GM18517 (cell line): Measurements from ENCODE around the gene CFAP20DC.
A peak's percentile ranks its signal among the peaks of the same experiment; 100 is the strongest.
"Not testable (repeated sequence)": the region's sequence is repeated elsewhere in the genome, so short reads cannot be mapped to it uniquely, and the experiment has no call there.

Experiments
- ATAC-seq: cut with Tn5 transposase; IDR thresholded peaks from one replicate; pipeline ENCODE4 v1.9.1; 2021; ENCODE audit warnings: mild to moderate bottlenecking, moderate library complexity; ENCODE audit not compliant: unreplicated experiment

CFAP20DC gene

DNA sequence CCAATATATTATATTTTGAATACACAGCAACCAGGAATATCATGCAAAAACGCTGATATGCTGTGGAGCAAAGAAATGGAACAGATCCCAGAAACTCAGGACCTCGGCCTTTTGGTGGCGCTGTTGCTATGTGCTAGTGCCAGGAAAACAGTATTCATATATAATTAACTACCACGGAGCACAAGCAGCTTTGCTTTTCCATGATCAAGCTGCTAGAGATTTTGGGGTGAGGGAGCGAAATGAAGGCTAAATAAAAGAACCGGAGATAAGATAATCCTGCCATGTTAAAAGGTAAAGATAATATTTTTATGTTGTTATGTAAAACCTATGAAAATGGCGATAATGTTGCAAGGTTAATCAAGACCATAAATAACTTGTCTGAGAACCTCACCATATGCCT is 225.5 kb downstream of the CFAP20DC start:
- no peak for ATAC-seq

DNA sequence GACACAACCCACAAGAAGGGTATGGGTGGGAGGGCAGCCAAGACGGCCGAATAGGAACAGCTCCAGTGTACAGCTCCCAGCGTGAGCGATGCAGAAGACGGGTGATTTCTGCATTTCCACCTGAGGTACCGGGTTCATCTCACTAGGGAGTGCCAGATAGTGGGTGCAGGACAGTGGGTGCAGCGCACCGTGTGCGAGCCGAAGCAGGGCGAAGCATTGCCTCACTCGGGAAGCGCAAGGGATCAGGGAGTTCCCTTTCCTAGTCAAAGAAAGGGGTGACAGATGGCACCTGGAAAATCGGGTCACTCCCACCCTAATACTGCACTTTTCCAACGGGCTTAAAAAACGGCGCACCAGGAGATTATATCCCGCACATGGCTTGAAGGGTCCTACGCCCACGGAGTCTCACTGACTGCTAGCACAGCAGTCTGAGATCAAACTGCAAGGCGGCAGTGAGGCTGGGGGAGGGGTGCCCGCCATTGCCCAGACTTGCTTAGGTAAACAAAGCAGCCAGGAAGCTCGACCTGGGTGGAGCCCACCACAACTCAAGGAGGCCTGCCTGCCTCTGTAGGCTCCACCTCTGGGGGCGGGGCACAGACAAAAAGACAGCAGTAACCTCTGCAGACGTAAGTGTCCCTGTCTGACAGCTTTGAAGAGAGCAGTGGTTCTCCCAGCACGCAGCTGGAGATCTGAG is 243.1 kb downstream of the CFAP20DC start:
- not testable (repeated sequence) for ATAC-seq

DNA sequence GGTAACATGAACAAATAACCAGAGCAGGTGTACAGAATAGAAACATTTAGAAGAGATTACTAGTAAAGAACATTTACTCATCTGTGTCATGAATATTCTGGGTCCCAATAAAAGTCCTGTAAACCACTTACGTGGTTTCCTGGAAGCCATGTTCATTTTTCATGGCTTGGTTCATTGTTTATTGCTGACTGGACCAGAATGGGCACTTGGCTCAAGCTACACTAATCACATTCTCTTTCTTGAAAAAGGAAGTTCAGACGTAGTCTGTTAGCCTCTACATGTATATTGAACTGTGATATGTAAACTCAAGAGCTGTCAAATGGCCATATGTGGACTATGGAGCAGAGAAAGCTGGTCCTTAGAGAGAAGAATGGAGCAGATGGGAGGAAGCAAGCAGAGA is 244.9 kb downstream of the CFAP20DC start:
- no peak for ATAC-seq

DNA sequence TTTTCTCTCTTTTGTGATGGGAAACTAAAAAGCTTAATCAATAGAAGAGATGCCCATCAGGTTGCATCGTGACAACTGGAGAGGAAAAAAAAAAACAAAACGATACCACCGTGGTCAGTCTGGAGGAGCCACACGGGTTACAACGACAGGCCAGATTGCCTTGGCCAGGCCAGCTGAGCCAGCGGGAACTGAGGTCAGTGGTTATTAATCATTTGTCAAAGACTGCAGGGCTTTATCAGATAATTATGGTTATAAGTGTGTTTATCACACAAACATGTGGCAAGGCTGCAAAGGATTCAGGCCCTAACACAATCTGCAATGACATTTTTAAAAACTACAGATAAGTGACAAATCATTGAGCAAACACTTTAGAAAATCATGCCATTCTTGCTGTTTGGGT is 248.3 kb downstream of the CFAP20DC start:
- ATAC-seq = no peak

DNA sequence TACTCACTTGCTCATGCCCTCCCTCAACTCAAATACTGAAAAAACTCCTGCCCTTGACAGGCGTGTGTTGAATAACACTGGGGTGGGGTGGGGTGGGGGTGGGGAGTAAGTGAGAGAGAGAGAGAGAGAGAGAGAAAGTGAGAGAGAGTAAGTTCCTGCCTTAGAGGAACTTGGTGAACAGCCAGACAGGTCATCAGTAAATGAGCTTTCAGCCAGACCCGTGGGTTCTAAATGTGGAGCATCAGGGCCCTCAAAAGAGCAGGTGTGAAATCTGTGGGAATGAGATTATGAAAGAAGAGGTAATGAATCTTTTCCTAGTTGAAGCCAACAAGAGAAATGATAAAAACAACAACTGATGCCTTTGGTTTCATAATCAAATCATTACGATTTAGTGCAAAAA is 248.9 kb downstream of the CFAP20DC start:
- no peak for ATAC-seq

DNA sequence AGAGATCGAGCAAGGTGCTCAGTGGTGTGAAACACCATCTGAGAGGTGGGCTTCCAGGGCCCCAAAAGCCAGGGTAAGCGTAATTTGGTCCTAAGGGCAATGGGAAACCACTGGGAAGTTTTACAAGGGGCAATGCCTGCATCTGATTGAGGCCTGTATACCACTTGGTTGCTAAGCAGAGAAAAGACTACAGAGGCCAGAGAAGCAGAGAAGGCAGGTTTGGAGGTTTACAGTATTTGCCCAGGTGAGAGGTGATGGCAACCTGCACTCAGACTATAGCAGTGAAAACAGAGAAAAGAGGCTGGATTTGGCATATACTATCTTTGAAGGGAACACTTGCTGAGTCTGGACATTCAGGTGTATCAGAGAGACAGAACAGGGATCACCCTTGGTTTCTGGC is 249.8 kb downstream of the CFAP20DC start:
- no peak for ATAC-seq

DNA sequence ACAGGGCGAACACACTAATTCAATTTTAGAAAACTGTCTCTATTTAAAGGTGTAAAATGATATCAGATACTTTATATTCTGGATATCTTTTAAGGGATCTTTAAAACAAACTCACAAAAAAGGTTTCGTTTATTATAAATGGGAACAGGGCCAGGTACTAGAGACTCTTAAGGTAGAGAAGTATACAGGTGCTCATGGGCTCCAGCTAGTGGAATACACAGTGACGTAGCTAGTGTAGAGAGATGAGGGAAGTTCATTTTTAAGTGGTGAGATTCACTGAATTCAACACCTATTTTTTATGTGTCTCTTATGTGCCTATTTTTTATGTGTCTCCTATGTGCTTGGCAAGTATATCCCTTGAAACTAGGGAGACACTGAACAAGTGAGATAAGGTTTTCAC is 250.6 kb downstream of the CFAP20DC start:
- no peak for ATAC-seq

DNA sequence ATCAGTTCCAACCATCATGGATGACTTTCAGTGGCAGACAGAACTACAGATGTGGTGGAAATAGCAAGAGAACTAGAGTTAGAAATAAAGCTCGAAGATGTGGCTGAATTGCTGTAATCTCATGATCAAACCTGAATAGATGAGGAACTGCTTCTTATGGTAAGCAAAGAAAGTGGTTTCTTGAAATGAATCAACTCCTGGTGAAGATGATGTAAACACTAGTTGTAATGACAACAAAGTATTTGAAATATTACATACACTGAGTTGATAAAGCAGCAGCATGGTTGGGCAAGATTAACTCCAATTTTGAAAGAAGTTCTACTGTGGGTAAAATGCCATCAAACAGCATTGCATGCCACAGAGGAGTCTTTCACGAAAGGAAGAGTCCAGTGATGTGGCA is 251.5 kb downstream of the CFAP20DC start:
- peak; percentile 61 for ATAC-seq

DNA sequence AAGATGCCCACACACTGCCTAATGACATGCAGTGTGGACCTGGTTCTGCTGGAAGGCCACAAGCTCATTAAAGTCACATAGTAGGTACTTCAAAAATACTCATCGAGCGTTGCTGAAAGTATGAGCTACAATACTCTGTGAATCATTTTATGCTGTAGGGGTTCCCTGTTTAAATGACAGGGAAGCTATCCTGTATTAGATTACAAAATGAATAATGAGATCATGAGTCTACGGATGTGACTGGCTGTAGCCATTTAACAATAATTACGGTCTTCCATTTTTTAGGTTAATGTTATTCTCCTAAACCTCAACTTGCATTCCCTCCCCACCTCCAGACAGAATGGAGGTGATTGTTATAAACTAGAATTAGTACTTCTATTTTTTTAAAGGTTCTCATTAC is 255.1 kb downstream of the CFAP20DC start:
- ATAC-seq = no peak

DNA sequence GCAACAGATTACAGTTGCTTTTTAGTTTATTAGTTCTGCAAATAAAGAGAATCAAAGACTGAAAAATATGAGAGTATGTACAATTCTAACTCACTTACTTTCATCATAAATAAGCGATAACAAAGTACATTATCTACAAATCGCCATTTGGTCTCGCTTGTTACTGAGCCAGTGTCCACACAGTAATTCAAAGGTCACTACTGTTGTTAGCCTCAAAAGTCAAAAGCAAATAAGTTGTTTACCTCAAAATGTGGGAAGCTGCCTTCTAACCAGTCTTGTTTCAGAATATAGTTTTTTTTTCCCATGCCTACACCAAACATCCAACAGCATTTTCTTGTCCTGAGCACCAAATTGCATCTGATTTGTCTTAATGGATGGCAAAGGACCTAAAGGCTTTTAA is 255.9 kb downstream of the CFAP20DC start:
- ATAC-seq = no peak

DNA sequence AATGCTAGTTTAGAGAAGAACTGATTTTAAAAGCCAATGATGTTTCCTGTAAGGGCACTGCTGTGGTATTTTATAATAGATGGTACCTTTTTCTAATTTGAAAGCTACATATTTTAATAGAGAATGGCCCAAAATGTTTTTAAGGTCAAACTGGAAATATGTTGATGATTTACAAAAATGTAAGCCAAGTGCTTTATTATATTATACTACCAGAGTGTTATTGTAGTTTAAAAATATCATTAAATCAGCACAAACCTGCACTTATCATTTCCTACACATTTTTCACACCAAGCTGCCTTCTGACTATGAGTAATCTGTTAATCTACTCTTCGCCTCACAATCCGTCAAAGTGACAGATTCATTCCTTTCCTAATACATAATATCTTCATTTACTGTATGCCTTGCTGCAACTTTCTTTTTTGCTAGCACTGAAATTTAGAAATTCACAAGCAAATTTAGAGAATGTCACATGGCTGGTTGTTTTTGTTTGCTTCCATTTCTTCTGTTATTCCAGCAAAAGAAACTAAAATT is 256.8 kb downstream of the CFAP20DC start:
- no peak for ATAC-seq

DNA sequence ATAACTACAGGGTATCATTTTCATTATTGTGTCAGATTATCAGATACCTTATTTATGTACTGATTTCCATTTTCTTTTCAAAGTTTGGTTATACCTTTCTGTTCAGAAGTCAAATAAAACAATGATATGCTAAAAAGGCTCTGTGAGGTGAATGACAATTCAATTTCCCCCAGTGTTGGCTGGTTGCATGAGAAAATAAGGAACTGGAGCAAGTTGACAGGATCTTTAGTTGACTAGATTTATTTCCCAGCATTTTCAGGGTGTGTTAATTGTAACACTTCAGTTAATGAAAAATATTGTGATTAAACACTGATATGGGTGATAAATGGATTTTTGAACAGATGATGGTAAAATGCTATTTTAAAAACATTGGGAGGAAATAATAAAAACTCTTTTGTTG is 260.4 kb downstream of the CFAP20DC start:
- no peak for ATAC-seq

DNA sequence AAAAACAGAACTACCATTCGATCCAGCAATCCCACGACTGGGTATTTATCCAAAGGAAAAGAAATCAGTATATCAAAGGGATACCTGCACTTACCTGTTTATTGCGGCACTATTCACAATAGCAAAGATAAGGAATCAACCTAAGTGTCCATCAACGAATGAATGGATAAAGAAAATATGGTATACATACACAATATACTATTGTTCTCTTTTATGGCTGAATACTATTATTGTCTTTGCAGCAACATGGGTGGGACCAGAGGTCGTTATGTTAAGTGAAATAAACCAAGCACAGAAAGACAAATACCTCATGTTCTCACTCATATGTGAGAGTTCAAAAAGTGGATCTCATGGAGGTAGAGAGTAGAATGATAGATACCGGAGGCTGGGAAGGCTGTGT is 264.9 kb downstream of the CFAP20DC start:
- no peak for ATAC-seq

DNA sequence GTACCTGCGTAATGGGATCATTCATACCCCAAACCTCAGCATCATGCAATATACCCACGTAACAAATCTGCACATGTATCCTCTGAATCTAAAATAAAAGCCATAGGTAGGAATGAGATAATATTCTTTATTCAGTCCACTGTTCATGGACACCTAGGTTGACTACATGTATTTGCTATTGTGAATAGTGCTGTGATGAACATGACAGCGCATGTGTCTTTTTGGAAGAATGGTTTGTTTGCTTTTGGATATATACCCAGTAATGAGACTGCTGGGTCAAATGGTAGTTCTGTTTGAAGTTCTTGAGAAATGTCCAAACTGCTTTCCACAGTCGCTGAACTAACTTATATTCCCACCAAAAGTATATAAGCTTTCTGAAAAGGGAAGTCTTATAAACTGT is 265.4 kb downstream of the CFAP20DC start:
- ATAC-seq = no peak

DNA sequence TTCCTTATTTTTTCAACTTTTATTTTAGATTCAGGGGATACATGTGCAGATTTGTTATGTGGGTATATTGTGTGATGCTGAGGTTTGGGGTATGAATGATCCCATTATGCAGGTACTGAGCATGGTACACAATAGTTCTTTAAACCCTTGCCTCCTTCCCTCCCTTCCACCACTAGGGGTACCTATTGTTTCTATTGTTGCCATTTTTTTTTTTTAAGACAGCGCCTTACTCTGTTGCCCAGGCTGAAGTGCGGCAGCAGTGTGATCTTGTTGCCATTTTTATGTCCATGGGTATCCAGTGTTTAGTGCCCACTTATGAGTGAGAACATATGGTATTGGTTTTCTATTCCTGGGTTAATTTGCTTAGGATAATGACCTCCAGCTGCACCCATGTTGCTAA is 266.0 kb downstream of the CFAP20DC start:
- ATAC-seq = no peak

DNA sequence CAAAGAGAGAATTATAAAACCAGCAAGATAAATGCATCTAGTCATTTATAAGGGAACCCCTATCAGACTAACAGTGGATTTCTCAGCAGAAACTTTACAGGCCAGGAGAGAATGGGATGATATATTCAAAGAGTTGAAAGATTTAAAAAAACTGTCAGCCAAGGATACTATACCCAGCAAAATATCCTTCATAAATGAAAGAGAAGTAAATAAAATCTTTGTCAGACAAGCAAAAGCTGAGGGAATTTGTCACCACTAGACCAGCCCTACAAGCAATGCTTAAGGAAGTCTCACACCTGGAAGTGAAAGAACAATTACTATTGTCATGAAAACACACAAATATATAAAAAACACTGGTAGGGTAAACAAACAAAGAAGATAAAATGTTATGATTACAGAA is 269.9 kb downstream of the CFAP20DC start:
- ATAC-seq = no peak

DNA sequence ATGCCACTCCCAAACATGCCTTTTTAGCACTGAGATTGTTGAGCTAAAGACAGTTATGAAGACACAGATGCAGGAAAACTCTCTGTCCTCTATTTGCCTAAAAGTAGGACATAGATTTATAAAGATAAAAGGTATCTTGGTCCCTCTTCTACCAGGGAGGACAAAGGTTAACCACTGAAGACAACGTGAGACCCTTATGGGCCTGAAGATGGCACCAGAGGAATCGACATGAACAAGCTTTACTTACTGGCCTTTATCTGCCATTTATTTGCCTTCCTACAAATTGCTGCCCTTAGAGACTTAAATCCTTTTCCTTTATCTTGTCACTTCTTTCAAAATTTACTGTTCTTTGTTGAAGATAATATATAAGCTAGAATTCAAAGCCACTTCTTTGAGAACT is 273.6 kb downstream of the CFAP20DC start:
- ATAC-seq = no peak

DNA sequence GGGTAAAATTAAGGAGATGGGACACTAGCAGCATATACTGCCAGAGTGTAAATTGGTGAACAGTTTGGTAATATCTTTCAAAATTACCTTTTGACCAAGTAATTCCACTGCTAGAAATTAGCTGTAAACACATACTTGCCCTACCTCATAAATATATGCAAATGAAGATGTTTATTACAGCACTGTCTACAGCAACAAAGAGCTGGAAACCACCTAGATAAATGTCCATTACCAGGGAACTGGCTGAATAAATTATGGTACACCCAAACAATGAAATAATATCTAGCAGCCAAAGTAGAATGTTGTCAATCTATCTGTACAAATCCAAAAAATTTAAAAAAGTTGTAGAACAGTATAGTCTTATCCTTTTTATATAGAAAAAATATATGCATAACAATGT is 277.4 kb downstream of the CFAP20DC start:
- ATAC-seq = no peak

DNA sequence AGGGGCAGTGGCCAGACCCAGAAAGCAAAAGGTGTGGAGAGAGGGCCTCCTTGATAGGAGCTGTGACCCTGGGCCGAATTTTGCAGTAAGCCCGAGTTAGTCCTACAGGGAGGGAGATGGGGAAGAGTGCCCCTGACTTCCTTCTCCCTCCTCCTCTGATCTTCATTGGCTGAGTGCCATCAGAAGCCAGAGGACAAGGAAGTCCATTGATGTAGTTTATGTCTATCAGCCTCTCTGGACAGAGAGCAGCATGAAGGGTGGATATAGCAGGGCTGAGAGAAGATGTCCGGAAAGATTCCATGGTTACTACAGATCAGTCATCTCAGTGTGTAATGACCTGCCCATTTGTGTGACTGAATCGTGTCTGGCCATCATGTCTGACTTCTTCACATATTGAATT is 280.8 kb downstream of the CFAP20DC start:
- ATAC-seq = no peak

DNA sequence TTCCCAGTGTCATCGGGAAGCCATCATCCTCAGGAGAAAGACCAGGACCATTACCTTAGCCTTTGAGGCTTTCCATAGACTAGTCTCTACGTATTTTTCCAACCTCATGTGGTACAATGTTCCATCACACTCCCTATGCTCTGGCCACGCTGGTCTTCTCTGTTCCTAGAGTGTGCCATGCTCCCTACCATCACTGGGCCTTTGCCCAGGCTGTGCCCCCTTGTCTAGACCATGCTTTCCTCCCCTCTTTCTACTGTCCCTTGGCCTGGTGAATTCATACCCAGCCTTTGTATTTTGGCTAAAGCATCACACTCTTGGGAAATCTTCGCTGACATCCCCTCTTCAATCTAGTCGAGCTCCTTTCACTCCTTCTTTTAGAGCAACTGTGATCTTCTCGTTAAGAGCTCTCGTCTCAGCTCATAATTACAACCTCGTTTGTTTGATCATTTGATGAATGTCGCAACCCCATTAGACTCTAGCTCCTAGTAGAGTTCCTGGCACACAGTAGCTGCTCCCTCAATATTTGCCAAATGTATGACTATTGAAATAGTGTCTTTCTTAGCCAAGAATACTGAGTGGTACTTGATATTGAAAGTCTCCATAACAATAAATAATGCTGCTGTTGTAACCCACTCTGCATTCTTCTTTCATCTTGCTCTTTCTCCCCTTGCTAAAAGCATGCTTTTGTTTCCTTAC is 283.1 kb downstream of the CFAP20DC start:
- ATAC-seq = no peak

DNA sequence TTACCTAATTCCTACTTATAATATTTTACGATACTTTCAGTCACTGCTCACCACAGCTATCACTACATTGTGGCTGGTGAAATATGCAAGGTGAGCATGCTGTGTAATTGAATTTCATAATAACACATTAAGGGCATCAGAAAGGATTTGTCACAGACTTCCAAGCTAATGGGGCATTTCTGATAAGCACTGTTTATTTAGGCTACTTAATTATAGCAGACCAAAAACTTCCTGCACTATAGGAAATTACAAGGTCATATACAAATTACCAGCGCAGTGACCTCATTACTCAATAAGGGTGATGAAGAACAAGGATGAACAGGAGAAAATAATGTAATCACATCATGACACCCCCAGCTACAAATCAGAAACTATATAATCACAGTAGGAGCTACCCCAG is 294.7 kb downstream of the CFAP20DC start:
- no peak for ATAC-seq

DNA sequence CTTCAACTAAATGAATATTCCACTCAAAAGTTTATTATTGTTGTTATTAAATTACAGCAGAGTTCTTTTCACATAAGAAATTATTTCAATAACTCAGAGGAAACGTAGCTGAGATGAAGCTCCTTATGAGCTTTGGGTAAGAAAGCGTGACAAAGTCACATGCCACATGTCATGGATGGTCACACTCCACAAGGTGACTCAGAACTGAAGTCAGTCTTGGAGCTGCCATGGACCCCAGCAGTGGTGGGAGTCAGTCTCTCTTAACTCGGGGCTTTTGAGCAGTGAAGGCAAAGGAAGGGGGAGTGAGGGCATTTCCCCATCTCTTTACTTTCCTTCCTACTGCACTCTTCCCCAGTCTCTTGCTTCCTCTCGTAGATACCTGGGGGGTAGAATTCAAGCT is 295.8 kb downstream of the CFAP20DC start:
- peak; percentile 59 for ATAC-seq
